Left ventricle myocardium superior (tissue), 1 donor: ENCODE data around the gene FGR. TPM values are rescaled to one million over a fixed set of nuclear protein-coding genes. Genes with fewer than 3 reads are reported as not detected.
"Not testable (repeated sequence)": the region's sequence is repeated elsewhere in the genome, so short reads cannot be mapped to it uniquely, and the experiment has no call there.

Experiments
- ATAC-seq: fragments of 200-7000 bp; cut with Tn5 transposase; one replicate; pipeline ENCODE4 v1.9.1; 2020; ENCODE audit warnings: mild to moderate bottlenecking, moderate library complexity
- DNase-seq: peaks from one replicate; pipeline ENCODE4 v3.0.0-alpha.2; 2020
- intact Hi-C: fragments of 100-400 bp; cut with micrococcal nuclease; formaldehyde crosslinking; loops from one replicate; pipeline ENCODE4 v1.11.0; 2022
- long read RNA-seq: library from polyadenylated mRNA; unstranded; transcript quantifications from one replicate; pipeline ENCODE4 v2.0.0, GENCODE V29; 2021
- total RNA-seq: library from RNA; stranded (reverse); fragmentation: NEBNext Ultra II Directional; extraction: Animal tissue kit (Norgen Biotek cat#: 25700); gene quantifications from one replicate; pipeline ENCODE4 v1.2.1, GENCODE V29; 2021
- donor health status: DM: no; HTN: yes; CAD: no; lungs with severe emphysema.

Gene FGR
- total RNA-seq, result 4.7 TPM
- long read RNA-seq, partial matches to known transcripts, result 0 of 3 reads
- long read RNA-seq, other reads (novel, unspliced or antisense), result 0 of 3 reads

DNA sequence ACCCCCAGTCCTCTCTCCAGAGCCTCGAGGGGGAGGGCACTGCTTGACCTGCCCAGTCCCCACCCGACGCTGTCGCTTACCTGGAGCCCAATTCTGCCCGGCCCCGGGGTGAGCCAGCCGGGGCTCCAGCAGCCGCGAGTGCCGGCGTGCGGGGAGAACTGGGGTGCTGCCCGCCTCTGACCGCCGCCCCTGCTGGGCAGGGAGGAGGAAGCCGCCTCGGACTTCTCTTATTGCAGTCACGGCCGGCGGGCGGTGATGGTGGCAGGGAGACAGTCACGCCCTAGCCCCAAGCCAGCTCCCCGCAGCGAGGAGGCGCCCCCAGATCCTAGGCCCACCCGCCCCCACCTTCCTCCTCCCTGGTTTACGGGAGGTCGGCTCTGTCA, at the start of gene FGR:
FGR (minus strand) TSS at position 201 of the 383 bp plus-strand sequence. CDS start 11,269 bp downstream, outside the sequence.
- DNase-seq (peak; percentile 67), ATAC-seq (peak; percentile 9)
- intact Hi-C loops, result no loop called here

DNA sequence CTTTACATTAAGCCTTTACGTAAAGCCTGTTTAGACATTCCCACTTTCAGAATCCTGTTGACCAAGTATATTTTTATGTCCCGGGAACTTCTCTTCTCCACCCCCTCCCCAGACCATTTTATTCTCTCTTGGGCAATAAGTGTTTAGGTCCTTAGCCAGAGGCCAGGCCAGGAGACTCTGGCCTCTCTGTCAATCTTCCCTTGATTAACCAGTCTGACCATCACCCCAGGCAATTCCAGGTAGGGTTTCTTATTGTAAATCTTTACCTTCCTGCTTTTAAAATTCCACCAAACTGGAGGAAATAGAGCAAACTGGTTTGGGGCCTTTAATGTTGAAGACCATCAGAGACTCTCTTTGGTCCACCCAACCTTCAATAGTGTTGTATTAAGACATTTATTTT, 49.2 kb upstream of the FGR start:
- intact Hi-C loops, result no loop called here
- no peak for ATAC-seq

GRCh38 chr1:27682351-27682944, 47.5 kb upstream of the FGR start:
- intact Hi-C loops, result no loop called here
- ATAC-seq (no peak), DNase-seq (no peak)

More for the DNA sequence above, 49.2 kb upstream of the FGR start:
- DNase-seq, result no peak

- ATAC-seq, intact Hi-C loops, DNase-seq: not testable (repeated sequence)
These were observed 46.6 kb upstream of the FGR start for GRCh38 chr1:27681580-27681979.

DNA sequence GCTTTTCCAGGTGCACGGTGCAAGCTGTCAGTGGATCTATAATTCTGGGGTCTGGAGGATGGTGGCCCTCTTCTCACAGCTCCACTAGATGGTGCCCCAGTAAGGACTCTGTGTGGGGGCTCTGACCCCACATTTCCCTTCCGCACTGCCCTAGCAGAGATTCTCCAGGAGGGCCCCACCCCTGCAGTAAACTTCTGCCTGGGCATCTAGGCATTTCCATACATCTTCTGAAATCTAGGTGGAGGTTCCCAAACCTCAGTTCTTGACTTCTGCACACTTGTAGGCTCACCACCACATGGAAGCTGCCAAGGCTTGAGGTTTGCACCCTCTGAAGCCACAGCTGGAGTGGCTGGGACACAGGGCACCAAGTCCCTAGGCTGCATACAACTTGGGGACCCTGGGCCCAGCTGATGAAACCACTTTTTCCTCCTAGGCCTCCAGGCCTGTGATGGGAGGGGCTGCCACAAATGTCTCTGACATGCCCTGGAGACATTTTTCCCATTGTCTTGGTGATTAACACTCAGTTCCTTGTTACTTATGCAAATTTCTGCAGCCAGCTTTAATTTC, 45.3 kb upstream of the FGR start:
- intact Hi-C loops, ATAC-seq, DNase-seq: not testable (repeated sequence)

GRCh38 chr1:27678747-27679146, 43.8 kb upstream of the FGR start:
- ATAC-seq, result no peak
- DNase-seq, result no peak
- intact Hi-C loops, result no loop called here

DNA sequence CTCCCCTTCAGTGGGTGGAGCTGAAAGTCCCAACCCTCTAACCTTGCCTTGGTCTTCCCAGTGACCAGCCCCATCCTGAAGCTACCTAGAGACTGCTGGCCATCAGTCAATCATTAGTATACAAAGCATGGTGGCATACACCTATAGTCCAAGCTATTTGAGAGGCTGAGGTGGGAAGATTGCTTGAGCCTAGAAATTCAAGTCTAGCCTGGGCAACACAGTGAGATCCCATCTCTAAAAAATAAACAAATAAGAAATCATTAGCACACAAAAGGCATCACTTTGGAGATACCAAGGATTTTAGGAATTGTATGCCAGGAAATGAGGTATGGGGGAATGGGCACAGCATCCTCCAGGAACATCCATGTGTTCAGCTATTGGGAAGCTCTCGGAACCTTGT, 41.4 kb upstream of the FGR start:
- ATAC-seq (no peak), DNase-seq (no peak)
- intact Hi-C loops, result no loop called here

DNA sequence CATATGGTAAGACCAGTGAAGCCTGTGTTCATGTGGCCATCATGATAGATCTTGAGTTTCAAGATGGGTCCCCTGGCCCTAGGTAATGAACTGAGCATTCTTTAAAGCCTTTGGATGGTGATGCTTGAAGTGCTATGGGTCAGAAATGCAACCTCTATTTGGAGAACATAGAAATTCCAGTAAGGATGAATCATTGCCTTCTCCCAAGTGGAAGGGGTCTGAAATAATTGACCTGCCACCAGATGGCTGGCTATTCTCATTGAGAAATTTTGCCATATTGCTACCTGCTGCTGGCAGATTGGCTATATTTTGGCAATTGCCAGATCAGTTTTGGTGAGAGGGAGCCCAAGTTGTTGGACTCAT, 37.7 kb upstream of the FGR start:
- intact Hi-C loops, result no loop called here
- peak; percentile 1 for ATAC-seq
- no peak for DNase-seq

GRCh38 chr1:27671964-27672749, 37.2 kb upstream of the FGR start, which contains the start of gene IFI6:
Gene IFI6 (minus strand): TSS chr1:27672192. CDS start chr1:27669314, 2,878 bp downstream.
- DNase-seq, result peak; percentile 85
- intact Hi-C loops, result no loop called here
- ATAC-seq, result peak; percentile 97

GRCh38 chr1:27669876-27670275, 34.9 kb upstream of the FGR start:
- ATAC-seq (no peak), DNase-seq (no peak)
- intact Hi-C loops, result no loop called here

DNA sequence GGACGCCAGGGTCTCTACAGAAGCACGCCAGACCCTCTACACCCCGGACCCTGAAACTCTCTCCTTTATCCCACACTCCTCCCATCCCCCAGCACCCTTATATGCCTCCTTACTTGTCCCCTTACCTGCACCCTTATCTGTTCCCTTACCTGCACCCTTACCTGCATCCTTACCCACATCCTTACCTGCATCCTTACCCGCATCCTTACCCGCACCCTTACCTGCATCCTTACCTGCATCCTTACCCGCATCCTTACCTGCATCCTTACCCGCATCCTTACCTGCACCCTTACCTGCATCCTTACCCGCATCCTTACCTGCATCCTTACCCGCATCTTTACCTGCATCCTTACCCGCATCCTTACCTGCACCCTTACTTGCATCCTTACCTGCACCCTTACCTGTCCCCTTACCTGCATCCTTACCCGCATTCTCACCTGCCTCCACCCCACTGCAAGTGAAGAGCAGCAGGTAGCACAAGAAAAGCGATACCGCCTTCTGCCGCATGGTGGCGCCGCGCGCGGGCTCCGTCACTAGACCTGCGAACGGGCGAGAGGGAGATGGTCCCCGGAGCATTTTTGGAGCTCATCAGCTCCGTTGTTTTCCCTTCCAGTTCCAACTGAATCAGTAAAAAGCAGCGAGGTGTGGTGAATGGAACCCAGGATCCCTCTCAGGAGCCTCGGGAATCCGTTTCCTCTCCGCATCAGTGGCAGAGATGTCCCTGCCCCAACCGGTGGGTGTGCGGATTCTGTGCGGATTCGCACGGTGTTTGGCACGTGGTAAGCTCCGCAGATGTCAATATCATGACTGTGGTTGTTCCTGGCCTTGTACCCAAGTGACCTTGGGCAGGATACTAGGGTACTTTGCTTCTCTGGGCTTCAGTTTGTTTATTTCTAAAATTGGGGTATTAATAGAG, 34.1 kb upstream of the FGR start:
- DNase-seq, result peak; percentile 86
- intact Hi-C loops, result no loop called here
- peak; percentile 14 for ATAC-seq

- no peak for ATAC-seq
These were observed 33.3 kb upstream of the FGR start for GRCh38 chr1:27668121-27668807.

DNA sequence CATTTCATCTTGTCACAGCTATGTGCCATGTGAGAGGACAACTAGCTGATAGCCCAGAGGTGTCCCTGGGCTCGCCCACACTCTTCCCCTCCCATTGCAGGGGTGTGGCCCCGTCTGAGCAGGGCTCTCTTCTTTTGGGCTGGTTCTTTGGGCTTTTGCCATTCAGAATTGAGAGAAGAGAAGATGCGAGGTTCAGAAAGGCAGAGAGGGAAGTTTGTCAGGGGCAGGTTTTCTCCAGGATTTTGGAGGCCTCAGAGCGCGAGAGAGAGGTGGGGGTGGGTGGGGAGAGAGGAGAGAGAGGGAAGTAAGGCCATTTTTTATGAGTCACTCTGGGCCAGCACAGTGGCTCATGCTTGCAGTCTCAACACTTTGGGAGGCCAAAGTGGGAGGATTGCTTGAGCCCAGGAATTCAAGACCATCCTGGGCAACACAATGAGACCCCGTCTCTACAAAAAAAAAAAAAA, 31.8 kb upstream of the FGR start:
- ATAC-seq, result no peak
- intact Hi-C loops, result no loop called here
- no peak for DNase-seq

More at GRCh38 chr1:27668121-27668807, 33.3 kb upstream of the FGR start:
- intact Hi-C loops, result no loop called here
- no peak for DNase-seq

- intact Hi-C loops, result no loop called here
- no peak for ATAC-seq
- no peak for DNase-seq
These were observed 31.3 kb upstream of the FGR start for GRCh38 chr1:27666294-27666693.

DNA sequence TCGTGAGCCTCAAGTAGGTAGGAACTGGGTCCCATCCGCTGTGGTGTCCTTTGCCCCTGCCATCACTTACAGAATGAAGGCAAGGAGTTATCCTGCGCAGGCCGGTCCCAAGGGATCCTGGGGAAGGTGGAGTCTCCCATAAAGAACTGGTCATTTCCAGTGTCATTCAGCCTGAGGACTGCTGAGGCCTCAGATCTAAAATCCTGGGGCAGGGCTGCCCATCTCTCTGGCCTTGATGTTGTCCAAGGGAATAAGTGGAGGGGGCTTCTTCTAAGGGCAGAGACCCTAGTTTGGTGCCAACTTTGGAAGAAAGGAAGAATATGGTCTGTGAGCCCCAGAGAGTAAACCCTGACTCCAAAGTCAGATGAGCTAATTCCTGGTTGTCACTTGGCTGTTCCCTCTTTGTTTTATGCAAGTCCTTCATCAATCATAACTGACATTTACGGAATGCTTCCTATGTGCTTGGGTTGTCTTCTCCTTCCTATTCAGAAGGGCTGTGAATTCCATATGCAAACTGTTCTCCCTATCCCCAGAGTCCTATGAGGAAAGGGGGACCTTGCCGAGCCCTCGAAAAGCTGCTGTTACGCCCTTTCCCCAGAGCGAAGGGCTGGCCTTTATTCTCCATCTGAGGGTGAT, 30.1 kb upstream of the FGR start:
- DNase-seq (no peak), ATAC-seq (no peak)
- intact Hi-C loops, result no loop called here

DNA sequence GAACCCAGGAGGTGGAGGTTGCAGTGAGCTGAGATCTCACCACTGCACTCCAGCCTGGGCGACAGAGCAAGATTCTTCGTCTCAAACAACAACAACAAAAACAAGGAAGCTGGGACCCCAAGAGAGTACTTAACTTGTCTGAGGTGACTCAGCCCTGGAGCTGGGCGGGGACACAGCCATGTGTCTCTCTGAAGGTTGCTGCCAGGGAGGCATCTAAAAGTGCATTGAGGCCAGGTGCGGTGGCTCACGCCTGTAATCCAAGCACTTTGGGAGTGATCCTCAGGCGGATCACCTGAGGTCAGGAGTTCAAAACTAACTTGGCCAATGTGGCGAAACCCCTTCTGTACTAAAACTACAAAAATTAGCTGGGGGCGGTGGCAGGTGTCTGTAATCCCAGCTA, 29.3 kb upstream of the FGR start:
- ATAC-seq, result no peak
- DNase-seq, result no peak
- intact Hi-C loops, result loop anchor here (5.0 kb wide), 1 partner anchor 57 kb away; no protein-coding TSS in a partner anchor

- ATAC-seq, result peak; percentile 56
- peak; percentile 86 for DNase-seq
- intact Hi-C loops, result loop anchor here (5.0 kb wide), 1 partner anchor 56 kb away; no protein-coding TSS in a partner anchor
These were observed 27.9 kb upstream of the FGR start for GRCh38 chr1:27662707-27663393.
